Lower leg skin (tissue), 3 donors: ENCODE results near the gene F13A1.

Experiments used
- CTCF ChIP-seq, 3 donors: fragments of 450-650 bp; IDR thresholded peaks; one replicate each; pipeline ENCODE4 v1.5.1; 2016; ENCODE audit warnings: antibody characterized with exemption in 3 of 3, mild to moderate bottlenecking in 3 of 3, moderate library complexity in 2 of 3
- POLR2A ChIP-seq, 2 donors: fragments of 450-650 bp; IDR thresholded peaks; one replicate each; pipeline ENCODE4 v1.6.1; 2016 to 2017; ENCODE audit warnings: antibody characterized with exemption in 2 of 2, mild to moderate bottlenecking in 1 of 2, moderate library complexity in 1 of 2

DNA sequence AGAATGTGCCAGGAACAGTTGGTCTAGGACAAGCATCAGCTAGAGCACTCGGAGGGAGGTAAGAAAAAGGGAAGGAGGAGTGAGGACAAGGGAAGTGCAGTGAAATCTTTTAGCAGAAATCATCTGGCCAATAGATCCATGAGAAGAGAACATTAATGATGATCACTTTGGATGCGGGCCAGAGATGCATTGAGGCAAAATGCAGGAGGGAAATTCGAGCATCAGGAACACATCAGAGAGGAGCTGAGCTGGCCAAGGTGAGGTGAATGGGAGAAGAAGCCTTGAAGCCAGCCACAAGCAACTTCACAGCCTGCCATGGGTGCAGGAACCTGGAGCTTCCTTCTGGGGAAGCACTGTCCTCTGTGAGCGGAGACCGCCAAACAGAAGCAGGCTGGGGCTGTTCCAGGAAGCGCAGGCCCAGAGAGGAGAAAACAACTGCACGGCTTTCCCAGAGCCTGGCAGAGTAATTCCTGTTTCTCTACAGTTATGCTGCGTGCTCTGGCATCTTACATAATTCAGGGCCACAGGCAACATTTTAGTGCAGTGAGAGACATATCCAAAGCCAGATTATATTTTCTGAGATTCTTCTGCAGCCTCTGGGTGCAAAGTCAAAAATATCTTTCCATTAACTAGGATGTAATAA, 143.8 kb downstream of the F13A1 start:
- TF ChIP-seq CTCF (IDR thresholded peaks at IDR 0.05) (no peak), POLR2A (IDR thresholded peaks at IDR 0.05) (no peak)
